Stimulated activated naive CD8-positive, alpha-beta T cell treated with anti-CD3 and anti-CD28 coated beads, Interleukin-15, Interleukin-2, amounts not matched to agents 100 ng/mL and 50 ng/mL, for 24 hours (primary cell): ENCODE measurements around the gene PELI2.

Experiments used
- H3K27ac Mint-ChIP-seq: one replicate; pipeline ENCODE4 v1.8.0; 2021; ENCODE audit warnings: mild to moderate bottlenecking, mixed read lengths
- H3K27me3 Mint-ChIP-seq: one replicate; pipeline ENCODE4 v1.8.0; 2021; ENCODE audit warnings: mixed read lengths
- H3K36me3 Mint-ChIP-seq: one replicate; pipeline ENCODE4 v1.8.0; 2021; ENCODE audit warnings: low read depth, mixed read lengths
- H3K4me1 Mint-ChIP-seq: one replicate; pipeline ENCODE4 v1.8.0; 2021; ENCODE audit warnings: low read depth, mixed read lengths
- H3K4me3 Mint-ChIP-seq: one replicate; pipeline ENCODE4 v1.8.0; 2021; ENCODE audit warnings: mild to moderate bottlenecking, mixed read lengths
- H3K9me3 Mint-ChIP-seq: one replicate; pipeline ENCODE4 v1.8.0; 2021; ENCODE audit warnings: mixed read lengths

Gene PELI2

DNA sequence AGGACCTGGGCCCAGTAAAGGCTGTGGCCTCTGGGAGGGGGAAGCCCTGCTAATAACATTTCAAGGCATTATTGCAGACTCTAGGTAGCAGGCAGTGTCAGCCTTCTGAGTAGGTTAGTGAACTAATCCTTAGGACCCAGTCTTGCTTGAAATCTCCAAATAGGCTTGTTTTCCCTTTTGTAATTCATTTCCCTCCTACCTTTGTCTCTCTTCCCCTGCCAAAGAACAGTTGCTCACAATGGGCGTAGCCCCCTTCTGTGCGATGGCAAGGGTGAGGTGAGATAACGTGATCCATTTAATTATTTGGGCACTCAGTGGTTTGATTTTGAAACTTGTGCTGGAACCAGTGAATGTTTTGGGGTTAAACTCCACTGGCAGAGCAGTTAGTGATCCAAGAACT, 10.9 kb downstream of the PELI2 start:
- Mint-ChIP-seq H3K4me1 (peaks cover 47% of the 10 kb centered on the region), H3K4me3 (no peak overlapping the region), H3K9me3 (no peaks in the 10 kb centered on the region), H3K27ac (no peak overlapping the region), H3K36me3 (no peaks in the 10 kb centered on the region), H3K27me3 (peaks cover 4% of the 10 kb centered on the region)

DNA sequence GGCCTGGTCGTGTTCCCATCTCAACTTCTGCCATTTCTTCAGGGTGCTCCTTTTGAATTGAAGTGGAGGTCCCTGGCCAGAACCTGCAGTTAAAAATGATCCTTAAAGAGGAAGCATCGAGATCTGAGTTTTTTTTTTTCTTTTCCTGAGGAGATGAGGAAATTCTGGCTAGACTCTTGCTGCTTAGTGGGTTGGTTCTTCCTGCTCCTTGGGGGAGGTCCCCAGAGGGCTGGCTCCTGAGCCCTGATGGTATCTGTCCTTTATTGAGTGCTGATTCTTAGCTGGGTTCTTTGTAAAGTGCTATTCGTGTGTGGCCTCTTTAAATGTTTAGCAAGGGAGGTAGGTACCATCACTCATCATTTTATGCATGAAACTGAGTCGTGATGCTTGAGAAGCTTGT, 11.7 kb downstream of the PELI2 start:
- peaks cover 46% of the 10 kb centered on the region for H3K4me1 Mint-ChIP-seq
- no peaks in the 10 kb centered on the region for H3K9me3 Mint-ChIP-seq
- H3K4me3 Mint-ChIP-seq = no peak overlapping the region
- H3K36me3 Mint-ChIP-seq = no peaks in the 10 kb centered on the region
- peaks cover 3% of the 10 kb centered on the region for H3K27me3 Mint-ChIP-seq
- no peak overlapping the region for H3K27ac Mint-ChIP-seq

DNA sequence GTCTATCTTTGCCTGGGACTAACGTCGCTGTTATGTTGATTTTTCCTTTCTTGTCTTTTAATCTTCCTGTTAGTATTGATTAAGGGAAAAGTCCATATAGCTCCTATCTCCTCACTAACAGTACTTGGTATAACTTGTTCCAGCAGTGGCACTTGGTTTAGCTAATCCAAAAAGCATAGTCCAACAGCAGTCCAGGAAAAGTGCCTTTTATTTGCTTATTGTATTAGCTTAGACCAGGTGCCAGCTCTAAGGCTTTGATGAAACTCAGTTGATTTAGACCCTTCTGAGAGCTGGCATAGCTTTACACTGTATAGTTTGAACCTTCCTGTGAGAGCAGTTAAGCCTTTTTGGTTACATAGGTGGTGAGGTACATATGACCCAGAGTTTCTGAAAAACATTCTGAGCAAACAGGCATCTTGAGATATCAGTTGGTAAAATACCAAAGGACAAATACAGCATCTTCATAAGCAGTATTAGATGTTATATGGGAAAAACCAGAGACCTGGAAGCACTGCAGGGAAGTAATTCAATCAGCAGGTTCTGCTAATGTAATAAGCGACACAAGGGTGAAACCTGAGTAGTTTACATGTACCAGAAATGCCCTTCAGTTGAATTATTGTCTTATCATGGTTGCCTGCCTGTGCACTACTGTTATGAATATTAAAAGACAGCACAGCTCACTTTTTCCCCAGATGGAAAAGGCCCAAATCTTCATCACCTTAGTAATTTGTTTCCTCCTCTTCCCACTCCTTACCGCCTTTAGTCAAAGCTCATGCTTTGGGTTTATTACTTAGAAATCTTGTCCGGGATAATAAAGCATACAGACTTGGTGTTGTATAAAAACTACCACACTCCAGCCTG, 13.0 kb downstream of the PELI2 start:
- Mint-ChIP-seq H3K27ac (peak overlapping the region; percentile 50), H3K4me1 (peaks cover 46% of the 10 kb centered on the region), H3K36me3 (no peaks in the 10 kb centered on the region), H3K9me3 (no peaks in the 10 kb centered on the region), H3K27me3 (peaks cover 9% of the 10 kb centered on the region), H3K4me3 (peak overlapping the region; percentile 28)

DNA sequence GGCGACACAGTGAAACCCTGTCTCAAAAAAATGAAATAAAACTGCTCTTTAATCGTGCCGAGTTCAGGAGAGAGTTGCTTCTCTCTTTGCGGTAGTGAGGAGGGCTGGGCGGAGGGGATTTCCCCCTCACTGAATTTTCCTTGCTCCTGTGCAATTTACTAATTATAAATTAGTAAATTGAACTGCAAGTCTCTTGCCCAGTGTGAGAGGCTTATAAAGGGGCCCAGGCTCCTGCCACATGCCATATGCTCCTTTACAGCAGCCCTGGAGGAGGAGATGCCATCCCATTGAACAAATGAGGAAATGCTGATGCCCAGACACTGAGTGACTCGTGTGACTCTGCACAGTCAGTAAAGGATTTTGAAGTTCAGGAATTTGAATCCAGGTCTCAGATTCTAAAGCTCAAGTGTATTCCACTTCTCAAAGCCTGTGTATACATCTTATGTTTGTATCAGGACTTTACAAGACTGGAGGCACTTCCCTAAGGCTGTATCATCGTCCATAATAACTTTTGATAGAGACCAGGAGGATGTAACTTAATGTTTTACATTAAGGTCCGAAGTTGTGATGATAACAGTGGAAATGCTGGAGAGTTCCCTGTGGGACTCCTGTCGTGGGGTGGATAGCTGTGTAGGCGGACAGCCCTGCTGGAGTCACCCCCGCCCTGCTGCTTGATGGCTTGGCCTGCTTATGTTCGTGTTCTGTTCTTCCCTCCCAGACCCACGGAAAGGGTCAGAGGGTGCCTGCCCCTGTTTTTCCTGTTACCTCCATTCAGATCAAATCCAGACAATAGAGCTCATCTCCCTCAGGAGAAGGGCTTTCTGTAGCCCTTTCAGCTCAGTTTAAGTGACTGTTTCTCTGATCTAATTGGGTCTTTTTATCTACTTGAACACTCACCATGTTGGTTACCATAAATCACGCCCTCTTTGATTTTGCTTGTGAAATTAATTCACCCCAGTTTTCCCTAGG, 13.9 kb downstream of the PELI2 start:
- Mint-ChIP-seq H3K27me3 (peaks cover 9% of the 10 kb centered on the region), H3K36me3 (no peaks in the 10 kb centered on the region), H3K4me3 (peak overlapping the region; percentile 28), H3K27ac (peak overlapping the region; percentile 50), H3K9me3 (no peaks in the 10 kb centered on the region), H3K4me1 (peaks cover 44% of the 10 kb centered on the region)

DNA sequence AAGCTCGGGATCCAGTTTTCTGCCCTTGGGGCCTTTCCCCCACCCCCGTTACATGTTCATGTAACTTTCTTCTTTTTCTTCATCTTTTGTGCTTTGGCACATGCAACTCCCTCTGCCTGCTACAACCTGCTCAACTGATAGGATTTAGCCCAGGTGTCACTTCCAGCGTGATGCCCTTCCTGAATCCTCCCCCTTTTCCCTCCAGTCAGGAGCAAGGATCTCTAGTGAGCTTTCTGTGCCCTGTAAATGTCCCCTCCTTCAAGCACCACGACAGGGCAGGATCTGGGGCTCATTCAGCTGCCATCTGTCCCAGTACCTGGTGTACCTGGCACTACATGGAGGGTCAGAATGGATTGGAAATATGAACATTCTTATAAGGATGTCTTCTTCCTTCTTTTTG, 15.3 kb downstream of the PELI2 start:
- peaks cover 13% of the 10 kb centered on the region for H3K27me3 Mint-ChIP-seq
- H3K4me1 Mint-ChIP-seq = peaks cover 36% of the 10 kb centered on the region
- no peak overlapping the region for H3K27ac Mint-ChIP-seq
- H3K9me3 Mint-ChIP-seq = no peaks in the 10 kb centered on the region
- no peaks in the 10 kb centered on the region for H3K36me3 Mint-ChIP-seq
- no peak overlapping the region for H3K4me3 Mint-ChIP-seq

DNA sequence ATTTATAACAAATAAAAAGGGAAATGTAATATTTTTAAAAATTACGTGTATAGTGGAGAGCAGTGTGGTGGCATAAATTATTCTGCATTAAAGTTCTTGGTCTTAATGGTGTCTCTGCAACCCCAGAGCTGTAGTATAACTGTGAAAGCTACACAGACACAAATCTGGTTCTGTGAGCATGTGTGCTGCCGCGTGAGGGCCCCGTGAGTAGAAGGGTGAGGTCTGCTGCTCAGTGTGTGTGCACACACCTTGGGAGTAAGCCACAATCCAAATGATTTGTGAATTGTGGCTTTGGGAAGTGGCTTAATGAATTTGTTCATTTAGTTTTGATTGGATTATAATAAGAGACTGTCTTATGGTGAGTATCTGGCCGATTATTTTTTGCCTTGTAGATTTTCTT, 16.8 kb downstream of the PELI2 start:
- Mint-ChIP-seq H3K27me3 (peaks cover 13% of the 10 kb centered on the region), H3K27ac (no peak overlapping the region), H3K4me1 (peaks cover 33% of the 10 kb centered on the region), H3K4me3 (no peak overlapping the region), H3K36me3 (no peaks in the 10 kb centered on the region), H3K9me3 (no peaks in the 10 kb centered on the region)

DNA sequence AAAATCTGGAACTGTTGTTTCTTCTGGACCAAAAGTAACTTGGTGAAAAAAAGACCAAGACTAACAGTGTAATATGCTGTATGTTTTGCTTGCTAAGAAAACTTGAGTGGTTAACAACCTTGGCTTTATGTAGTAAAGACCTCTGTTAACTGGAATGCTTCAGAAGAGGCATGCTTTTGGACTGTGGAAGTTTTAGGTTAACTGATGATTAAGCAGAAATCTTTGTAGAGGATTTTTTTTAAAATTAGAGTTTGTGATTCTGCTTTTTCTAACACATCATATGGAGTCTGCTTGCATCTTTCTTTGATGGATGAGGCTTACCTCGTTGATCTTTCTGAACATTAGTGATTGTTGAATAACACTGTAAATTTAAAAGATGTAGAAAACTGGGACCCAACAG, 17.5 kb downstream of the PELI2 start:
- H3K36me3 Mint-ChIP-seq = no peaks in the 10 kb centered on the region
- H3K4me3 Mint-ChIP-seq = no peak overlapping the region
- H3K4me1 Mint-ChIP-seq = peaks cover 35% of the 10 kb centered on the region
- H3K27ac Mint-ChIP-seq = no peak overlapping the region
- H3K27me3 Mint-ChIP-seq = peaks cover 13% of the 10 kb centered on the region
- H3K9me3 Mint-ChIP-seq = no peaks in the 10 kb centered on the region

DNA sequence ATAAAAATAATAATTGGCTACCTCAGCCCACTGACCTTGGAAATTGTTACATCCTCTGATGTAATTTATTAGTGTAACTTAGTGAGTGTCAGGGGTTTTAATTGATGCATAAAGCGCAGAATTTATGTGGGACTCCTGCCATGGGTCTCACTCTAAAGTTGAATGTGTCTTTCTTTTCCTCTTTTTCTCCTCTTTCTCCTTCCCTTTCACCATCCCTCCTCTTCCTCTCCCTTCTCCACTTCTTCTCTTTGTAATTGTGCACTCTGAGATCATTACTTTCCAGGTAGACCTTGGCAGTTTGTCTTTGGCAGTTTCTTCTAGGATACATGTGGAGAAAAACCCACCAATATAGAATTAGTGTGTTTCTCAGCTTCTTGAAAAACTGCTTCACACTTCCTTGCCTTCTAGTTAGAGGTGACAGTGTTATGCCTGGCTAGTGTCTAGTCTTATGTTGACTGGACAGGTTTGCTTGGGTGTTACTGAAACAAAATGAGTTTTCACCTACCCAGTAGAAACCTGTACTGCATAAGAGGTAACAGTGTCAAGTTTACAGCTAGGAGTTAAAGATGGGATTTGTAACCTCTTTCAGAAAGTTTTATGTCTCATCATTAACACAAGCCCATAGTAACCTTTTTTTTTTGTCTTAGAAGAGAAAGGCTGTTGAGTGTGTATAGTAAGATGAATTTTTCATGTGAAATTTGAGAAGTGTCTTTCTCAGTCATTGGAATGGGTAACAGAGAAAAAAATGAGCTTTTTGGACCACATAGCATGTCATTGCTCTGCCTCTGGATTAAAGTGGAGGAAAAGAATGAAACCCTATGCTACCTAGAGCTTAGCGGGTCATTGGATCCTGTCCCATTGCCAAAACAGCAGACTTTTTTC, 18.6 kb downstream of the PELI2 start:
- no peaks in the 10 kb centered on the region for H3K36me3 Mint-ChIP-seq
- H3K27me3 Mint-ChIP-seq = peaks cover 13% of the 10 kb centered on the region
- H3K4me1 Mint-ChIP-seq = peaks cover 30% of the 10 kb centered on the region

DNA sequence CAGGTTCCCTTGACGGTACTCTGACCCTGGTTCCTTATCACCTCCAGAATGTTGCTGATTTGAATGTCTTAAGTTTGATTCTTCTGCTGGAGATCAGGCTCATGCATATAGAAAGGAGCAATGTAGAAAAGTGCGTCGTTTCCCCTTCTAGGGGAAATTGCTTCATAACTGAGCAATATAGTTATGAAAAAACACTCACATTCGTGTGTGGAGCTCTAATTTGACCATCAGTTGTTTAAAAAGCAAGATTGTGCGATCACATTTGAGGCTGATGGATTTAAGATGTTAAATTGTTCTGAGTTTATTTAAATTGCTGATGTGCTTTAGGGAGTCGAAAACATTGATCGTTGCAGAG, 19.2 kb downstream of the PELI2 start:
- Mint-ChIP-seq H3K27me3 (peaks cover 13% of the 10 kb centered on the region), H3K4me3 (no peak overlapping the region), H3K9me3 (no peaks in the 10 kb centered on the region)

More for the DNA sequence above, 18.6 kb downstream of the PELI2 start:
- Mint-ChIP-seq H3K27ac (no peak overlapping the region), H3K4me3 (no peak overlapping the region), H3K9me3 (no peaks in the 10 kb centered on the region)

DNA sequence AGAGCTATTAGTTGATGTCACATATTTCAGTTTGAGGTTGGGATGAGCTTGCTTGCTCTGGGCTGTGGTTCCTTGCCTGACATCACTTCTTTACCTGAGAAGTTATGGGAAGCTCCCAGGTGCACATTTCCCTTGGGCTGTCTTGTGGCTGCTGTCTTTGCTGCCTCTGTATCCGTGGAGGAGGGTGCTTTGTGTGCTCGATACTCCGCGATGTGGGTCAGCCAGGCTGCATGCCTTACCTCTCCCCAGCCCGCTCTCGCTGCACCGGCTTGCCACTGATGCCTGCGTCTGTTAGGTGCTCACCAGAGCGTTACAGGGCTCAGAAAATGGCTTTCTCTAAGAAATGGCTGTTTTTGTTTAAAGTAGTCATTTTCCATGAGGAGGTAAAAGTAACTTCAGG, 19.6 kb downstream of the PELI2 start:
- Mint-ChIP-seq H3K4me3 (no peak overlapping the region), H3K27me3 (peaks cover 13% of the 10 kb centered on the region), H3K27ac (no peak overlapping the region), H3K36me3 (no peaks in the 10 kb centered on the region), H3K4me1 (peaks cover 21% of the 10 kb centered on the region), H3K9me3 (no peaks in the 10 kb centered on the region)

More for the DNA sequence above, 19.2 kb downstream of the PELI2 start:
- Mint-ChIP-seq H3K27ac (no peak overlapping the region), H3K36me3 (no peaks in the 10 kb centered on the region), H3K4me1 (peaks cover 24% of the 10 kb centered on the region)

DNA sequence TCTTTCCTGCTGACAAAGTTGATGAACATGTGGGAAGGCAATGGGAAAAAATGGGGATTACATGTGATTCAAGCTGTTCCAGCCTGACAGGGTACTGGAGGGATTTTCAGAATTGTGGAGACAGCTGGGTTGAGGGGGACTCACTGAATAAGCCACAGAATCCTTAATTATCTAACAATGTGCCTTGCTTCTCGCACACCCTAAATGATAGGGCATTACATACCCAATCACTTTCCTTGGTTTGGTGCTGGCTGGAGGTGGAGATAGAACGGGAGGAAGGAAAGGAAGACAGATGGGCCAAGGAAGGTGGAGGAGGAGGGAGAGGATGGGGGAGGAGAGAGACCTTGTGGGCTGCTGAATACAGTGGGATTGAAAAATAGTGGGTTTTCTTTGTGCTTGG, 20.7 kb downstream of the PELI2 start:
- Mint-ChIP-seq H3K4me3 (no peak overlapping the region), H3K36me3 (no peaks in the 10 kb centered on the region), H3K4me1 (peaks cover 26% of the 10 kb centered on the region), H3K9me3 (no peaks in the 10 kb centered on the region), H3K27ac (no peak overlapping the region), H3K27me3 (peaks cover 13% of the 10 kb centered on the region)

DNA sequence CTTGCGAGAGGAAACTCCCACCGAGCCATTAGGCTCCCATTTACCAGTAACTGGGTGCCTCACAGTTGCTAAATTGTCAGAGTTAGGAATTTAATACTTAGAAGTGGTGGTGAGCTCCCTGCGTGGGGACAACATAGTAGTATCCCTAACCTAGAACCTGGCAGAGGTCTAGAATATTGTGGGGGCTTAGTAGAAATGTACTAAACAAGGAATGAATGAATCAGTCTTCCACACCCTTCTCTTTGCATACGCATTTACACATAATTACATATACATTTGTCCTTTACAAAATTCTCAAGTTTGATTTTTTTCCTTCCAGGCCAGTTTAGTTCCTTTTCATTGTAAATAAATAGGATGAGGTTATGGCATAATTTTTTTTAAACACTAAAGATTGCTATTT, 24.1 kb downstream of the PELI2 start:
- no peak overlapping the region for H3K27ac Mint-ChIP-seq
- peaks cover 42% of the 10 kb centered on the region for H3K4me1 Mint-ChIP-seq
- peaks cover 3% of the 10 kb centered on the region for H3K27me3 Mint-ChIP-seq
- no peaks in the 10 kb centered on the region for H3K36me3 Mint-ChIP-seq
- H3K9me3 Mint-ChIP-seq = no peaks in the 10 kb centered on the region
- H3K4me3 Mint-ChIP-seq = no peak overlapping the region

DNA sequence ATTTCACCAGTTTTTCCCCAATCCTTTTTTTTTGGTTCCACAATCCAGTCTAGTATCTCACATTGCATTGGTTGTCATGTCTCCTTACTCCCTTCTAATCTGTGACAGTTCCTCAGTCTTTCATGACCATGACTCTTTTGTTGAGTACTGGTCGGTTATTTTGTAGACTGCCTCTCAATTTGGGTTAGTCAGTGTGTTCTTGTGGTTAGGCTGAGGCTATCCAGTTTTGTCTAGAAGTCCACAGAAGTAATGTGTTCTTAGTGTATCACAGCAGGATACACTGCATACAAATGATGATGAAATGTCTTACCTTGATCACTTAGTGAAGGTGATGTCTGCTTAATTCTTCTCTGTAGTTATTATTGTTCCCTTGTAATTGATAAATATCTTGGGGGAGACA, 24.8 kb downstream of the PELI2 start:
- Mint-ChIP-seq H3K9me3 (no peaks in the 10 kb centered on the region), H3K36me3 (no peaks in the 10 kb centered on the region), H3K27ac (no peak overlapping the region), H3K27me3 (no peaks in the 10 kb centered on the region), H3K4me3 (no peak overlapping the region), H3K4me1 (peaks cover 49% of the 10 kb centered on the region)

DNA sequence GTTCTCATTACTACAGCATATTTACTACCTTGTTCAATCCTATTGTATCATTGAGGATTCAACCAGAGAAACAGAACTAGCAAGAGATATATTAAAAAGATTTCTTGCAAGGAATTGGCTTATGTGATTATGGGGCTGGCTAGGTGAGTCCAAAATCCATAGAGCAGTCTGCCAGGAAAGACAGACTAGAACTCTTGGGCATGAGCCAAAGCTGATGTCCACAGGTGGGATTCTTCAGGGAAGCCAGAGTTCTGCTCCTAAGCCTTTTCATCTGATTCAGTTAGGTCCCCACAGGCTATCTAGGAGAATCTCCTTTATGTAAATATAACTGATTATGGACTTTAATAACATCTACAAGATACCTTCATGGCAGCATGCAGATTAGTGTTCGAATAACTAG, 26.0 kb downstream of the PELI2 start:
- Mint-ChIP-seq H3K36me3 (no peaks in the 10 kb centered on the region), H3K4me1 (peaks cover 56% of the 10 kb centered on the region), H3K27ac (no peak overlapping the region), H3K27me3 (no peaks in the 10 kb centered on the region), H3K4me3 (no peak overlapping the region), H3K9me3 (no peaks in the 10 kb centered on the region)
